Endothelial cell of umbilical vein (primary cell): Measurements from ENCODE around the gene LGALS7B. TPM values are rescaled to one million over a fixed set of nuclear protein-coding genes. Genes with fewer than 3 reads are reported as not detected.
A peak's percentile ranks its signal among the peaks of the same experiment; 100 is the strongest.

ENCODE experiments used
- BruUV-seq: library from RNA; stranded (reverse); fragments of 400-500 nt; replicated peaks from 2 replicates; lab custom pipeline; 2021; lab: Mats Ljungman, UMichigan
- CTCF ChIA-PET: fragments of 300-600, 350-600 bp; sonication (Branson Sonifier 250); formaldehyde crosslinking; loops from one replicate; lab custom pipeline; 2021; ENCODE audit warnings: antibody characterized with exemption, inconsistent platforms; lab: Charles Lee
- POLR2A ChIA-PET: fragments of 300-600, 350-600 bp; sonication (Branson Sonifier 250); formaldehyde crosslinking; loops from one replicate; lab custom pipeline; 2021; ENCODE audit warnings: antibody characterized with exemption, inconsistent platforms; lab: Charles Lee
- DNase-seq: peaks from one replicate; pipeline ENCODE4 v3.0.0-alpha.2; 2011; ENCODE audit warnings: low read depth, low spot score
- FAIRE-seq: peaks from 2 replicates; lab custom pipeline; 2011; peaks lifted over from hg19 to GRCh38; lab: Jason Lieb, UNC
- H2AFZ ChIP-seq: 2 replicates; pipeline ENCODE4 v1.6.0; 2012; ENCODE audit warnings: low read depth, low read length, control low read depth, inconsistent platforms
- H3K27ac ChIP-seq: 2 replicates; pipeline ENCODE4 v1.5.1; 2011; ENCODE audit warnings: low read depth, mild to moderate bottlenecking, control low read depth, low read length, moderate library complexity; ENCODE audit not compliant: insufficient read depth
- H3K27me3 ChIP-seq, 2 experiments: 2 replicates each; pipeline versions ENCODE4 v1.6.0 to v1.6.1; 2011; ENCODE audit warnings: low read length in 2 of 2, mixed read lengths in 1 of 2; ENCODE audit not compliant: control insufficient read depth in 2 of 2, insufficient read depth in 2 of 2
- H3K36me3 ChIP-seq, 2 experiments: 2 replicates in 1 of 2; 3 replicates in 1 of 2; pipeline ENCODE4 v1.5.1; 2011; ENCODE audit warnings: low read length in 2 of 2, mild to moderate bottlenecking in 1 of 2, moderate library complexity in 1 of 2; ENCODE audit not compliant: control insufficient read depth in 2 of 2, insufficient read depth in 2 of 2; ENCODE audit errors: extremely low read depth in 1 of 2
- H3K4me1 ChIP-seq: 3 replicates; pipeline ENCODE4 v1.5.1; 2011; ENCODE audit warnings: mild to moderate bottlenecking, low read length; ENCODE audit not compliant: control insufficient read depth, insufficient read depth; ENCODE audit errors: extremely low read depth
- H3K4me2 ChIP-seq: 2 replicates; pipeline ENCODE4 v1.6.1; 2011; ENCODE audit warnings: low read length, control low read depth, mixed read lengths; ENCODE audit not compliant: insufficient read depth
- H3K4me3 ChIP-seq, 3 experiments: fragments of 200-600 bp in 1 of 3; sonication (generic), shearing (Covaris generic) in 1 of 3; replicated peaks in 1 of 3; 2 replicates each; pipeline ENCODE4 v1.5.1; 2011 to 2016; ENCODE audit warnings: control low read depth in 3 of 3, low read length in 3 of 3, mild to moderate bottlenecking in 2 of 3, inconsistent platforms in 1 of 3, low read depth in 1 of 3, moderate library complexity in 1 of 3; ENCODE audit not compliant: insufficient read depth in 1 of 3
- H3K79me2 ChIP-seq: 2 replicates; pipeline ENCODE4 v1.6.0; 2012; ENCODE audit warnings: low read length, inconsistent platforms; ENCODE audit not compliant: control insufficient read depth, insufficient read depth
- H3K9ac ChIP-seq: replicated peaks from 2 replicates; pipeline ENCODE3; 2011; ENCODE audit warnings: low read length, control low read depth; ENCODE audit not compliant: insufficient read depth; ENCODE audit errors: extremely low read depth
- H3K9me1 ChIP-seq: replicated peaks from 3 replicates; pipeline ENCODE4 v1.6.0; 2011; ENCODE audit warnings: mild to moderate bottlenecking, low read length; ENCODE audit not compliant: control insufficient read depth, insufficient read depth; ENCODE audit errors: extremely low read depth
- H3K9me3 ChIP-seq: replicated peaks from 2 replicates; pipeline ENCODE4 v1.5.1; 2012; ENCODE audit warnings: low read length, inconsistent platforms; ENCODE audit not compliant: control insufficient read depth, insufficient read depth
- H4K20me1 ChIP-seq: replicated peaks from 2 replicates; pipeline ENCODE3; 2011; ENCODE audit warnings: mild to moderate bottlenecking, low read length; ENCODE audit not compliant: control insufficient read depth, insufficient read depth; ENCODE audit errors: extremely low read depth
- EZH2 ChIP-seq: IDR thresholded peaks from 2 replicates; pipeline ENCODE4 v1.6.1; 2012; ENCODE audit warnings: borderline replicate concordance, low read depth, mild to moderate bottlenecking, moderate library complexity, low read length, inconsistent platforms; ENCODE audit not compliant: severe bottlenecking
- FOS ChIP-seq: IDR thresholded peaks from 2 replicates; pipeline ENCODE4 v1.6.1; 2011; ENCODE audit warnings: mild to moderate bottlenecking, low read length, moderate library complexity, borderline replicate concordance; ENCODE audit not compliant: insufficient read depth
- JUN ChIP-seq: IDR thresholded peaks from 2 replicates; pipeline ENCODE4 v1.6.1; 2011; ENCODE audit warnings: borderline replicate concordance, low read depth; ENCODE audit not compliant: insufficient read length, insufficient read depth
- MYC ChIP-seq: IDR thresholded peaks from one replicate; pipeline ENCODE4 v1.6.1; 2011; ENCODE audit warnings: mild to moderate bottlenecking, low read depth, low read length
- POLR2A ChIP-seq: IDR thresholded peaks from 2 replicates; pipeline ENCODE4 v1.6.1; 2012; ENCODE audit warnings: low read depth, mild to moderate bottlenecking, control low read depth, low read length
- POLR2AphosphoS5 ChIP-seq: IDR thresholded peaks from 2 replicates; pipeline ENCODE4 v1.6.1; 2012; ENCODE audit warnings: low read depth, mild to moderate bottlenecking, control low read depth, low read length, moderate library complexity; ENCODE audit not compliant: insufficient read depth
- dilution Hi-C: fragments of 300-500 bp; cut with MboI; formaldehyde crosslinking; loops from one replicate; pipeline ENCODE4 v1.15.0; 2019; ENCODE audit warnings: low sequenced_read_pairs; ENCODE audit not compliant: extremely low pct_ligation_motif_present
- intact Hi-C: fragments of 100-400 bp; cut with micrococcal nuclease; formaldehyde crosslinking; loops from one replicate; pipeline ENCODE4 v1.10.0; 2022
- polyA plus RNA-seq, 4 experiments: library from polyadenylated mRNA; depleted of rRNA in 3 of 4; stranded (reverse) in 3 of 4; unstranded in 1 of 4; fragments of >200 nt; gene quantifications; 2 replicates each; pipeline versions ENCODE4 v1.2.1 to v1.2.3, GENCODE V29; 2011 to 2012; ENCODE audit warnings: missing spikeins in 1 of 4
- total RNA-seq: library from RNA; stranded (reverse); gene quantifications from 2 replicates; pipeline ENCODE4 v1.2.3, GENCODE V29; 2021
- TF ChIP-seq, protein P1 (sequence below): IDR thresholded peaks from 2 replicates; pipeline ENCODE4 v1.6.1; 2011; ENCODE audit not compliant: insufficient read depth, insufficient read length
- TF ChIP-seq, protein P2 (sequence below), 2 donors: IDR thresholded peaks; 1 replicate in 1 of 2; 2 replicates in 1 of 2; pipeline ENCODE4 v1.5.1; 2011; ENCODE audit warnings: low read length in 2 of 2, mild to moderate bottlenecking in 2 of 2, moderate library complexity in 2 of 2, control low read depth in 1 of 2, inconsistent platforms in 1 of 2, low read depth in 1 of 2; ENCODE audit not compliant: insufficient read depth in 1 of 2; ENCODE audit errors: extremely low read depth in 1 of 2

LGALS7B gene
- total and polyA plus RNA-seq, 2 donors (not counting 3 experiments of a cell fraction or from before 2014, with no cell fraction given) = not detected

DNA sequence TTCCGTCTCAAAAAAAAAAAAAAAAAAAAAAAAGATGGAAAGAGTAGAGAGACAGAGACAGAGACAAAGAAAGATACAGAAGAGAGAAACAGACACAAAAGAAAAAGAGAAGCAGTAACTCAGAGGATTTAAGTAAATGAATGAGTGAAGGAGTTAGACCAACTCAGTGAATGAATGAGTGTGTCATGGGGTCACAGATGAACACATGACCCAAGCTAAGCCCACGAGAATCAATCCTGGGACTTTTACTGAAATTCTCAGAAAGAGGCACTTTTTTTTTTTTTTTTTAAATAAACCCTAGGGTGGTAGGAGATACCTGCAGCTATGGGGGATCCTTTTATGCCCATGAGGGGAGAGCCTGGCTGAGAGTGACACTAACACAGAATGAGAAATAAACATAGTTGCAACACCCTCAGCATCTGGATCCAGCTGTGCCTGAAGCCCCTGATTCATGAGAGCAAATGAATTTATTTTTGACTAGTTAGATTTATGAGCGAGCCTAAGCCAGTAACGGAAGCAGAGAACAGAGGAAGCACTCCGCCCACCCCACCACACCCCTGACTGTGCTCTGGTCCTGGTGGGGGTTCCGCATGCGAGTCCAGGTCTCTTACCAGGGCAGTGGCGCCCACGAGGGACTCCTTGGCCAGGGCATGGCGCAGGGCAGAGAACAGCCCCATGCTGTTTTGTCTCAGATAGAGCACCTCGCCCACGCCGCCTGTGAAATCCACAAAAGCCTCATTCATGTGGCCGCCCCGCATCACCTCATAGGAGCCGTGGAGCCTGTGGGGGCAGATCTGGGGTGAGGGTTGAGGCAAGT is 49.4 kb upstream of the LGALS7B start:
- intact Hi-C loops = loop anchor here (5.0 kb wide), 1 partner anchor 93 kb away; the partner anchor contains the start of gene ECH1
- dilution Hi-C loops = no loop called here
- H3K27ac ChIP-seq = no peak overlapping the region
- DNase-seq (peak; percentile 1), FAIRE-seq (no peak)
- no peaks in the 10 kb centered on the region for H4K20me1 ChIP-seq
- H3K4me3 ChIP-seq = no peak overlapping the region
- POLR2A ChIA-PET = no interaction called here
- no peaks in the 10 kb centered on the region for H3K36me3 ChIP-seq
- TF ChIP-seq MYC (no peak), POLR2A (no peak), EZH2 (no peak), FOS (no peak), POLR2AphosphoS5 (no peak), JUN (no peak)
- TF ChIP-seq, protein P1, sequence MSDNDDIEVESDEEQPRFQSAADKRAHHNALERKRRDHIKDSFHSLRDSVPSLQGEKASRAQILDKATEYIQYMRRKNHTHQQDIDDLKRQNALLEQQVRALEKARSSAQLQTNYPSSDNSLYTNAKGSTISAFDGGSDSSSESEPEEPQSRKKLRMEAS = no peak
- TF ChIP-seq, protein P2, sequence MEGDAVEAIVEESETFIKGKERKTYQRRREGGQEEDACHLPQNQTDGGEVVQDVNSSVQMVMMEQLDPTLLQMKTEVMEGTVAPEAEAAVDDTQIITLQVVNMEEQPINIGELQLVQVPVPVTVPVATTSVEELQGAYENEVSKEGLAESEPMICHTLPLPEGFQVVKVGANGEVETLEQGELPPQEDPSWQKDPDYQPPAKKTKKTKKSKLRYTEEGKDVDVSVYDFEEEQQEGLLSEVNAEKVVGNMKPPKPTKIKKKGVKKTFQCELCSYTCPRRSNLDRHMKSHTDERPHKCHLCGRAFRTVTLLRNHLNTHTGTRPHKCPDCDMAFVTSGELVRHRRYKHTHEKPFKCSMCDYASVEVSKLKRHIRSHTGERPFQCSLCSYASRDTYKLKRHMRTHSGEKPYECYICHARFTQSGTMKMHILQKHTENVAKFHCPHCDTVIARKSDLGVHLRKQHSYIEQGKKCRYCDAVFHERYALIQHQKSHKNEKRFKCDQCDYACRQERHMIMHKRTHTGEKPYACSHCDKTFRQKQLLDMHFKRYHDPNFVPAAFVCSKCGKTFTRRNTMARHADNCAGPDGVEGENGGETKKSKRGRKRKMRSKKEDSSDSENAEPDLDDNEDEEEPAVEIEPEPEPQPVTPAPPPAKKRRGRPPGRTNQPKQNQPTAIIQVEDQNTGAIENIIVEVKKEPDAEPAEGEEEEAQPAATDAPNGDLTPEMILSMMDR (IDR thresholded peaks at IDR 0.05; ENCODE audit: extremely low read depth in 1 of 2, insufficient read depth in 1 of 2, low read depth in 1 of 2, low read length in 2 of 2) = no peak
- H2AFZ ChIP-seq = no peak overlapping the region
- H3K27me3 ChIP-seq = no peaks in the 10 kb centered on the region
- H3K9me3 ChIP-seq = no peaks in the 10 kb centered on the region
- no peaks in the 10 kb centered on the region for H3K79me2 ChIP-seq
- peaks cover 4% of the 10 kb centered on the region for H3K4me1 ChIP-seq
- H3K9me1 ChIP-seq = no peaks in the 10 kb centered on the region
- no TSS peak for BruUV-seq
- CTCF ChIA-PET = no interaction called here
- H3K4me2 ChIP-seq = no peak overlapping the region
- H3K9ac ChIP-seq = no peak overlapping the region
